Cortex of kidney (tissue), 1 donor: ENCODE data around the gene TGDS.
"Not testable (repeated sequence)": the region's sequence is repeated elsewhere in the genome, so short reads cannot be mapped to it uniquely, and the experiment has no call there.

Source experiments
- DNase-seq: peaks from one replicate; lab custom pipeline; 2025; lab: John Stamatoyannopoulos, UW

The TGDS gene, protein sequence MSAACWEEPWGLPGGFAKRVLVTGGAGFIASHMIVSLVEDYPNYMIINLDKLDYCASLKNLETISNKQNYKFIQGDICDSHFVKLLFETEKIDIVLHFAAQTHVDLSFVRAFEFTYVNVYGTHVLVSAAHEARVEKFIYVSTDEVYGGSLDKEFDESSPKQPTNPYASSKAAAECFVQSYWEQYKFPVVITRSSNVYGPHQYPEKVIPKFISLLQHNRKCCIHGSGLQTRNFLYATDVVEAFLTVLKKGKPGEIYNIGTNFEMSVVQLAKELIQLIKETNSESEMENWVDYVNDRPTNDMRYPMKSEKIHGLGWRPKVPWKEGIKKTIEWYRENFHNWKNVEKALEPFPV

DNA sequence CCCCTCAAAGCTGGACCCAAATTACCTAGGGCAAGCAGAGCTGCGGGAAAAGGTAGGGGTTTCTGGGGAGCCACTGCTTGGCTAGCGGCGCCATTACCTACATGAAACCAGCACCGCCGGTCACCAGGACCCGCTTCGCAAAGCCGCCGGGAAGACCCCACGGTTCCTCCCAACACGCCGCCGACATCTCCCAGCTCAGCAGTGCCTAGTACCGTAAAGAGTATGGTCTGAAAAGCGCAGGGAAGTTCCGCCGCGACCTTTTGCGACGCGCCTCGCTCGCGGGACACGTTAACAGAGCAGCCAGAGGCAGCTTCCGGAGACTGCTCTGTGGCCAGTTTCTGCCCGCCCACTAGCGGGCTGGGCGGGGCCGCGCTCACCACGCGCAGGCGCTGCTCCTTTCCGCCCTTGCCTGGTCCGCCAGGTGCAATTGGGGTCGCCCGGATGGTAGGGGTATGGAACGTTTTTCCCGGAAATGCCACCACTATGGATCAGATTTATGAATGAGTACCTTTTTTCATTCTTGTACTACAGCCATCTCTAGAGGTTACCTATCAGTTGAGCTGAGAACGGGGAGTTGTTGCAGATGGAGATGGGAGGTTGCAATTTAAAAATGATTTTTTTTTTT lies at the start of gene TGDS:
TGDS (minus strand) TSS at position 203 of the 625 bp plus-strand sequence; CDS start at position 187, 16 bp downstream.
- DNase-seq: peak; percentile 6

DNA sequence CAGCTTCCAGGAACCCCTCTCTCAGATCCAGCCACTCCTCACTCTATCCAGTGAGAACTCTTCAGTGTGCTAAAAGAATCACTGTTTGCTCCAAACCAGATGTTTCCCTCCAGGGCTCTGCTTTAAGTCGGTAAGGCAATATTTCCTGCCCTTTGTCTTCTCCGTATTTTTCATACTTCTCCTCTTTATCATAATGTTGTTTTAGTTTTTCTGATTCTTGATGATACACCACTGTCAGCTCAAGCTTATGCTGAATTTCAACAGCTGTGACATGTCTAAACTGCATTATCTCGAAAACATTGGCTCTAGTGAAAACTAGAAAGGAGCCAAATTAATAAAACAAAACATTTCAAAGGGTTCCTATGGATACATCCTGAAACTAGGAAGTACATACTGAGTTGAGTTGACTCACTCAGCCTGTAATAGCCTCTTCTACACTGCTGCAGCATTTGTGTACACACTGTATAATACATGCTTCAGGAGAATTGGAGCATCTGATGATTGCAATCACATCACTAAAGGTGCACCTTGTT lies 45.5 kb upstream of the TGDS start:
- DNase-seq: no peak

DNA sequence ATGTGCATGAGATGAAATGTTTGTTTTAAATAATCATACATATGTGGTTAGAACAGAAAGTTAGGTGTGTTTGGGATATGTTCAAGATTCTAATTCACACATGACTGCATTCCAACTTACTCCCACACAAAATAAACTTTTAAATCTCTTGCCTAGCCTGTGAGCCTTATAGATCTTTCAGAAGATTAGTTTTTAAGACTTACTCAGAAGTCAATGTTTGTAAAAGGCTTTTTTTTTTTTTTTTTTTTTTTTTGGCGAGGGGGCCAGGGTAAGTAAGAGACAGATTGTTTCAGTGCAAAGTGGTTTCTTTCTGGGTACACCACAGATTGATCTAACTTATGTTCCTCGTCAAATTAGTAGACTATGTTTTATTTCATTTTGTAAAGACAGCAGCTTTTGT lies 44.8 kb upstream of the TGDS start:
- DNase-seq: no peak

DNA sequence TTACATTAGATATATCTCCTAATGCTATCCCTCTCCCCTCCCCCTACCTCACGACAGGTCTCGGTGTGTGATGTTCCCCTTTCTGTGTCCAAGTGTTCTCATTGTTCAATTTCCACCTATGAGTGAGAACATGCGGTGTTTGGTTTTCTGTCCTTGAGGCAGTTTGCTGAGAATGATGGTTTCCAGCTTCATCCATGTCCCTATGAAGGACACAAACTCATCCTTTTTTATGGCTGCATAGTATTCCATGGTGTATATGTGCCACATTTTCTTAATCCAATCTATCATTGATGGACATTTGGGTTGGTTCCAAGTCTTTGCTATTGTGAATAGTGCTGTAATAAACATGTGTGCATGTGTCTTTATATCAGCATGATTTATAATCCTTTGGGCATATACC lies 41.7 kb upstream of the TGDS start:
- DNase-seq: not testable (repeated sequence)

DNA sequence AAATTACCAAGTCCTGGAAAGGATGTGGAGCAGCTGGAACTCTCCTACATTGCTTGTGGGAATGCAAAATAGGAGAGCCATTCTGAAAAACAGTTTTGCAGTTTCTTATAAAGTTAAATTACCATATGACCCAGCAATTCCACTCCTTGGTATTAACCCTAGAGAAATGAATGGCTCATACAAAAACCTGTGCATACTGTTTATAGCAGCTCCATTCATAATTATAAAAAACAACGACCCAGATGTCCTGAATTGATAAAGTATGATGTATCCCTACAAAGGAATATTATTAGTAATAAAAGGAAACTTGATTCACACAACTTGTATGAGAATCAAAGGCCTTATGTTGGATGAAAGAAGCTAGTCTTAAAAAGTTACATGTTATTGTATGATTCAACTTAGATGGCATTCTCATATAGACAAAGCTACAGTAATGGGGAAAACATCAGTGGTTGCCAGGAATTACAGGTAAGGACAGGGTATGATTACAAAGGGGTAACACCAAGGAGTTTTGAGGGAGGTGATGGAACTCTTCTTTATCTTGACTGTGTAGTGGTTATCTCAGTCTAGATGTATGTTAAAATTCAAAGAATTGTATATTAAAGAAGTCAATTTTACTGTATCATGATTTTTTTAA lies 41.1 kb upstream of the TGDS start:
- DNase-seq: no peak

DNA sequence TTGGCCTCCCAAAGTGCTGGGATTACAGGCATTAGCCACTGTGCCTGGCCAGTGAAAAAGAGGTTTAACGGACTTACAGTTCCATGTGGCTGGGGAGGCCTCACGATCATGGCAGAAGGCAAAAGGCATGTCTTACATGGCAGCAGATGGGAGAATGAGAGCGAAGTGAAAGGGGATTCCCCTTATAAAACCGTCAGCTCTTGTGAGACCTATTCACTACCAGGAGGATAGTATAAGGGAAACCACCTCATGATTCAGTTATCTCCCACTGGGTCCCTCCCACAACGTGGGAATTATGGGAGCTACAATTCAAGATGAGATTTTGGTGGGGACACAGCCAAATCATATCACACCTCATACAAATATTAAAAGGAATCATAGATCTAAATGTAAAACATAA lies 40.1 kb upstream of the TGDS start:
- not testable (repeated sequence) for DNase-seq

DNA sequence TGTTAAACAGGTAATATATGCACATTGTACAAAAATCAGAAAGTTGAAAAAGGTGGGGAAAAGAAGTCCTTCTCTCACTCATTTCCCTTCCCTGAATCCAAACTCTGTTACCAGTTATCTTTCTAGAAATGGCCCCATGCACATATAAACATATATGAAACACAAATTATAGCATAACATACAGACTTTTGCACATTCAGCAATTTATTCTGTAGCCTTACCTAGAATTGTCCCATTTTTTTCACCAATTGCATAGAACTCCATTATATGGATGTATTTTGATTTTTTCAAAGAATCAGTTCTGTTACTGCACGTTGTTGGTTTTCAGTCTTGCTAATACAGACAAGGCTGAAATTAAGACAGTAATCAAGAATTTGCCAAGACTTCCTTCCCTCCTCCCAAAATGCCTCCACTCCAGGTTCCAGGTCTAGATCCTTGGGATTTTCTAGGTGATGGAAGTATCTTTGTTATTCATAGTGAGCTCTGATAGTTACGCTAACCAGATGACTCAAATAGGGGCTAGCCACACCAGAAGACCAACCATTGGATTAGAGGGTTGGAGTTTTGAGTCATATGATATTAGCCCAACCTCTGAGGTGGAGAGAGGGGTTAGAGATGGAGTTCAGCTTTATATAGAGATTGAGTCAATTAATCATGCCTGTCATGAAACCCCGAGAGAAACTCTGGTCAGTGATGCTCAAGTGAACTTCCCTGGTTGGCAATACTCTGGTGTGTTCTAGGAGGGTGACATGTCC lies 36.5 kb upstream of the TGDS start:
- DNase-seq: no peak

DNA sequence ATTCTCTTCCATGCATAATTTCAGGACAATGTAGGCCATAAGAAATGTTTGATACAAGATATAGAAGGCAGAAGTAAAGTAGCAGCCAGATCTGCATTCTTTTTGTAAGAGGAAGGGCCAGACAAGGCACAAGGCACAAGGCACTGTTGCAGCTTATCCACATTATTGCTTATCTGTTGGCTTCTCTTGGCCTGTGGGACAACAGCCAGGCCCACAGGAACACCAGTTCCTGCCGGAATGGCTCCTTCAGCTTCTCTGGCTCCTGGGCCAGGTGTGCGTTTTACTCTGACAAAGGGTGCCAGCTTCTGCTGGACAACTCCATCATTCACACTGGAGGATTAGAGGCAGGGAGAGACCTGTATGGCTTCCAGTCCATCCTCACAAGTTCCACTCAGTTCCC lies 34.9 kb upstream of the TGDS start:
- DNase-seq: no peak

DNA sequence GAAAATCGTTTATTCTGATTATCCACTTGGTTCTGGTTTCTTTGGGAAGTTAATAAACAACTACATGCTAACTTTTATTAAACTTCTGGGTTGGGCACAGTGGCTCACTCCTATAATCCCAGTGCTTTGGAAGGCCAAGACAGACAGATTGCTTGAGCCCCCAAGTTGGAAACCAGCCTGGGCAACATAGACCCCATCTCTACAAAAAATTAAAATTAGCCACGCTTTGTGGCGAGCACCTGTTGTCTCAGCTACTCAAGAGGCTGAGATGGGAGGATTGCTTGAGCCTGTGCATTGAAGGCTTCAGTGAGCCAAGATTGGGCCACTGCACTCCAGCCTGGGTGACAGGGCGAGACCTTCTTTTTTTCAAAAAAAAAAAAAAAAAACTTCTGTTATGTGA lies 27.4 kb upstream of the TGDS start:
- no peak for DNase-seq

DNA sequence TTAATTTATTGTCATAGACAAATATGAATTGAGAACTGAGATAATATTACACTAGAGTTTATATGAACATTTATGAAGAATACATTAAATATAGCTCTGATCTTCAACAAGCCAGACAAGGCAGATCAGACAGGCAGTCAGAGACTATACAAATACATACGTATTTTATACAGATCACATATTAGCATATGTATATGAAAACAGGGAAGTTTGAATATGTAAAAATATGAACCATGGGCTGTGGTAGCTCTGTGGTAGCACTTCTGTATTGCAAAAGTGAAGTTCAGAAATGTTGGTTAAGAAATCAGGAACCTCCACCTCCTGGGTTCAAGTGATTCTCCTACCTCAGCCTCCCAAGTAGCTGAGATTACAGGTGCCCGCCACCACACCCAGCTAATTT lies 26.4 kb upstream of the TGDS start:
- no peak for DNase-seq

DNA sequence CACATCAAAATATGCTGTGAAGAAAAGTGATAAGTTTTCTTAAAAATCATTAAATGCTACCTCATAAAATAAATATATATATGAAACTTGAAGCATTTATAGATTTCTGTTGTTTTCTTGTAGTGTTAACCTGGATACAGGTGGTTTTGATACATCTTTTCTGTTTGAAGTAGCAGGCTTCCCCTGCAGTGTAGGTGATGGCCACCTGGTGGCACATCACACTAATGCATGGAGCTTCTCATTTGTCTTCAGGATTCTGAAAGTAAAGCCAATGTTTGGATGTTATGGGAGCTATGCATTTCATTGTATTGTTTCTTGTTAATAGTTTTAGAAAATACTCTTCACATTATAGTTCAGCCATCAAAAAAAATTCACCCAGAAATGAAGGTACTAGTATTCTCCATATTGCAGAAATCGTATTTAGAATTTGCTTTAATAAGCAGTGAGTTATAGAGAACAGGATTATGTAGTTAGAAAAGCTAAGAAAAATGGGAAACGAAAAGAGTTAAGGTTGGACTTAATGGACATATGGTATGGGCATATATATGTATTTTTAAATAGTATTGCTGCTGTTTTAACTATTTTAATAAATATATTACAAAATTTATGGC lies 24.4 kb upstream of the TGDS start:
- DNase-seq: no peak

DNA sequence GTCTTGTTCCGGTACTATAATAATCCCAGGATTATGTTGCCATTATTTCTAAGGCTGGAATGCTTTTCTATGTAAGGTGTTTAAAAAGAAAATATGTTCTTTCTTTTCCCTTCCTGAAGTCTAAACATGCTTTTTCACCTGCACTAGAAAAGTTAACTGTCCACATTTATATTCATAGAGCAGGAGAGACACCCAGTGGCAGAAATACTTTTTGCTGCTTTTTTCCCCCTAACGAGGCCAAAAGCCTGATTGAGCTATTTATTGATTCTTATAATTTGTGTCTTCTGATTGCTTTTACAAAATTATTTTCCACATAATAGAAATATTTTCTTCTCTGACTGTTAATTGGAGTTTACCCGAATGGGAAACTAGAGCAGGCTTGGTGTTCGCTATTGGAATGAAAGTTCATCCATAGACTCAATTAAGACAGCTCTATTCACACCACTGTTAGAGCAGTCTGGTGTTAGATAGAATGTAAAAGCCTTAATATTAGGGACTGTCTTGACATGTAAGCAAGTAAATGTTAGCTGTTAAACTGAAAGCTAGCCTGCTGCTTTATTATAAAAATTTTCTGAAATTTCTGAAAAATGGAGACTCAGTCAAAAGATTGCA lies 21.5 kb upstream of the TGDS start:
- DNase-seq: no peak

DNA sequence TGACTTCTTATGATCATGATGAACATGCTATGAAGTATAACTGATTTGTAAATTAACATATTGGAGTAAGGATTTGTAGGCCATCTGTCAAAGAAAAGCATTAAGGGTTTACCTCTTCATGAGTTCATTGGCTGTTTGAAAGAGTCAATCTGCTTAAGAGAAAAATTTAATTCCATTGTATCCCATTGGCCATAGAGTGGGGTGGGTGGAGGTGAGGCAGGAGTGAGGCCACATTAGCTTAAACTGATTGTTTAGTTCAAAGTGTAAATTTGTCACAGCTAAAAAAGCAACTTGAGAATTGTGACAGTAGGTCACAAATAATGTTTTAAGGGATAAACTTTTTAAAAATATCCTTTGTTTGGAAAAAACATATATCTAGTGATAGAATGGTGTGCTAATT lies 17.1 kb upstream of the TGDS start:
- DNase-seq: no peak

DNA sequence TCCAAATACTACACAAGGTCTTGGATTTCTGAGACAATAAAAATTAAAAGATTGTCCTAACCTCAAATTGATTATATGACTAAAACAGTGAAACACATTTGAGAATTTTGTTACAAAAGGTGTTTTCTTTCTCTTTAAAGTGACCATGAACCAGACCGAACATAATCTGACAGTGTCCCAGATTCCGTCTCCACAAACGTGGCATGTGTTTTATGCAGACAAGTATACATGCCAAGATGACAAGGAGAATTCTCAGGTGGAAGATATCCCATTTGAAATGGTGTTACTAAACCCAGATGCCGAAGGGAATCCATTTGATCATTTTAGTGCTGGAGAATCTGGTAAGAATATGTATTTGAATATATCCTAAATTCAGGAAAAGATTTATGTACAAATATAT lies 16.1 kb upstream of the TGDS start:
- DNase-seq: no peak

DNA sequence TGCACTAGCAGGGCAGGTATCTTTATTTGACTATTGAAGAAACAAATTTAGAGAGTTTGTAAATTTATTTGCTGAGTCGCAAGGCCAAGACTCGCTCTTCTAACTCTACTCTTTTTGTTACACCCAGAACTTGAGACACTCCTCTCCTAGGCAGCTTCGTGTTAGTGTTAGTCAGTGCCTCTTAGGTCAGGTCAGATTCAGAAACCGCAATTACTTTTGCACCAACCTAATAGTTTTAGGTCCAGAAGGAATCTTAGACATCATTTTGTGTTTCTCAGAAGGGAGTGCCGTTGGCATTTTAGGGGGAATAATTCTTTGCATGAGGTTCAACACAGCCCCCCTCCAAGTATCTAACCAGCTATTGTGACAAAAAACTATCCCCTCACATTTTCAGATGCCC lies 14.5 kb upstream of the TGDS start:
- DNase-seq: no peak

DNA sequence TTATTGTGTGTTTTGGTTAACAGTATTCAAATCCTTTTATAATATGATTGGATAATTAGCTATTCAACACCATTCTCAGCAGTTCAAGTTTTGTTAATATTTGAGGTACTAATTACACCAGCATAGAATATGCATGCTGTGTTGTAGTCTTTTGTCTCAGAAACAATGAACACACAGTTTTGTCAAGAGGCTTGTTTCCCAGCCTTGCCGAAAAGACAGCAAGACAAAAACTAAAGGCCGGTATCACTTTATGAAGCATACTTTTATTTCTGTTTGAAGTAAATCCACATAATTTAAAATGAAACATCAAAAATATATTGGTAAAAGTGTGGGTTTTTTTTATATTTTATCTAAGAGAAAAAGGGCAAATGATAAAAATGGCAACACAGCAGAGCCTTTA lies 13.2 kb upstream of the TGDS start:
- DNase-seq: no peak

DNA sequence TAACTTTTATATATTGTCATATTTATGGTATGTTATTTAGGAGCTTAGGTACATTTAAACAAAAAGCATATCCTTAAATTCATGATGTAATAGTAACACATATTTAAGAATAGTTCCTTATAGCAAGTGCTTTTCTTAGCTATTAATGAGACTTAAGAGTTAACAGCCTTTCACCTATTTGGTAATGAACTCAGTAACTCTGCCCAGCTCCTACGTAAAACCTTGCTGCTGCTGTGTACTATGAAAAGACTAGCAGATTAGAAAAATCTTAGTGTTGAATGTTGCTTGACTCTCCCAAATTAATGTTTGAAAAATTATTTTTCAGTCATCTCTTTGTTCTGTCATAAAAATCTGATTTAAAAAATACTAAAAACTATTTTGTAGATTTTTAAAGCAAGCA lies 12.6 kb upstream of the TGDS start:
- no peak for DNase-seq

DNA sequence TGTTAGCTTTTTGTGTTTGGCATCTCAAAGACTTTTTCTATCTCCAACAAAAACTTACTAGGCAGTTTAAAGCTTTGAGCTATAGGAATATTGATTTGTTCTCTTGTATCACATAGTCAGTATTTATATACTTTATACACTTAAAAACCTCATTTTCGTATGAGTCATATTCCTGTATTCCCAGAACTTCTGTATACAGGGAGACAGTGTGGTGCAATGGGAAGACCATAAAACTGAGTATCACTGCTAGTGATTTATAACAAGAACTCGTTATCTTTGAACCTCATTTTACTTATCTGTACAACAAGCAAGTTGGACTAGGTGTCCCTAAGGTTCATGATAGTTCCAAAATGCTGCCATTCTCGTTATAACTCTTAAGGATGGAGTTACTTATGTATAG lies 12.0 kb upstream of the TGDS start:
- DNase-seq: no peak

DNA sequence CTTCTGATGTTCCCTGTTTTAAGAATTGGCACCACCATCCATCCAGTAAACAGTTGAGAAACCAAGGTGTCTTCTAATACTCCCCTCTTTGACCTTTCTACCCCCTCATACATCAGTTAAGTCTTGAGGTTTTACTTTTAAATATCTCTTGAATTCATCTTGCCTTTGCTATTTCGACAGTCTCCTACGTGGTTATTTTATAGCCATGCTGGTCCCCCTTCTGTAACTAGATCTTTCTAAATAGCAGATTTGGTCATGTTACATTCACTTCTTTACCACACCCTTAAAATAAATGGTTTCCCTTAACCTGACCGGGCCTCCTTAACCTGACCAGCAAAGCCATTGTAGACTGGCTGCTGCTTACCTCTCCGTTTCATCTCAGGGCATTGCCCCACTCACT lies 11.1 kb upstream of the TGDS start:
- DNase-seq: no peak

DNA sequence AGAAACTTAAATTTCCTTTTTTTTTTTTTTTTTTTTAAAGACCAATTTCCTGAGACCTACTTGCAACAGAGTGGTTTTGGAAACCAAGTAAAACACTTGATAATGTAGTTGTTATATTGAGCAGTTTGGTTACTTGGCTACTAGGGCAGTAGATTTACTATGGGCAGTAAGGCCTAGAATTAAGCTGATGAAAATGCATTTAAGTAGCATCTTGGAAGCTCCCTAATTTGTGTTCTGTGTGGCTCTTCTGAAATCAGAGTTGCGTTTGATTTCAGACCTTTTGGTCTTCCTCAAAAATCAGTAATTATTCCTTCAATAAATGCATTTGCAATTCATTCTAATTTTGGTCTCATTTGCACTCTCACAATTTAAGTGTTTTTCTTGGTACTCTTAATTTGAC lies 6.5 kb upstream of the TGDS start:
- no peak for DNase-seq
